Gastrocnemius medialis (tissue), 4 donors: ENCODE data around the gene WDFY3.

Experiments used
- POLR2A ChIP-seq, 2 donors: fragments of 450-650 bp; IDR thresholded peaks; one replicate each; pipeline ENCODE4 v1.6.1; 2017; ENCODE audit warnings: antibody characterized with exemption in 2 of 2, mild to moderate bottlenecking in 2 of 2, moderate library complexity in 2 of 2
- TF ChIP-seq, protein P1 (sequence below), 5 experiments: fragments of 450-650 bp in 3 of 5; fragments of 200-600 bp in 2 of 5; sonication (generic) in 2 of 5; IDR thresholded peaks in 4 of 5; conservative IDR thresholded peaks in 1 of 5; 1 replicate in 4 of 5; 2 replicates in 1 of 5; pipeline ENCODE4 v1.5.1; 2016 to 2019; ENCODE audit warnings: antibody characterized with exemption in 5 of 5, mild to moderate bottlenecking in 3 of 5, moderate library complexity in 3 of 5

DNA sequence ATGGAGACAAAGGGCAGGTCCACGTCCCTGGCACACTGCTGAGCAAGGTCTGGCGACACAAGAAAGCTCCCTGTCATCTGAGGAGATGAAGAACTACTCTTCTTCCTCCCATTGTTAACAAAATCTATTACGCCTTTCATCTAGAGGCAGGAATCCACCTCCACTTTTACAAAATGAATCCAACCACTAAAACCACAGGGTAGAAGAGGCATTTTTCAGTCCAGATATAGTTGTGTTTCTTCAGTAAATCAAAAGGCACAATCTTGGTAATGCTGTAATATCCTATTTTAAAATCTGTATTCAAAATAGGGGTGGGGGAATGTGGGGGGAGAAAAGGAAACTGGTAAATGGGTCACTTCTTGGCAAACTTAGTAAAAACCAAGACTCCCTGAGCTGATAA lies 282.1 kb downstream of the WDFY3 start:
- TF ChIP-seq, protein P1, sequence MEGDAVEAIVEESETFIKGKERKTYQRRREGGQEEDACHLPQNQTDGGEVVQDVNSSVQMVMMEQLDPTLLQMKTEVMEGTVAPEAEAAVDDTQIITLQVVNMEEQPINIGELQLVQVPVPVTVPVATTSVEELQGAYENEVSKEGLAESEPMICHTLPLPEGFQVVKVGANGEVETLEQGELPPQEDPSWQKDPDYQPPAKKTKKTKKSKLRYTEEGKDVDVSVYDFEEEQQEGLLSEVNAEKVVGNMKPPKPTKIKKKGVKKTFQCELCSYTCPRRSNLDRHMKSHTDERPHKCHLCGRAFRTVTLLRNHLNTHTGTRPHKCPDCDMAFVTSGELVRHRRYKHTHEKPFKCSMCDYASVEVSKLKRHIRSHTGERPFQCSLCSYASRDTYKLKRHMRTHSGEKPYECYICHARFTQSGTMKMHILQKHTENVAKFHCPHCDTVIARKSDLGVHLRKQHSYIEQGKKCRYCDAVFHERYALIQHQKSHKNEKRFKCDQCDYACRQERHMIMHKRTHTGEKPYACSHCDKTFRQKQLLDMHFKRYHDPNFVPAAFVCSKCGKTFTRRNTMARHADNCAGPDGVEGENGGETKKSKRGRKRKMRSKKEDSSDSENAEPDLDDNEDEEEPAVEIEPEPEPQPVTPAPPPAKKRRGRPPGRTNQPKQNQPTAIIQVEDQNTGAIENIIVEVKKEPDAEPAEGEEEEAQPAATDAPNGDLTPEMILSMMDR (IDR thresholded peaks at IDR 0.05 in 4 of 5, conservative IDR thresholded peaks at IDR 0.05 in 1 of 5), result no peak
- no peak for TF ChIP-seq POLR2A (IDR thresholded peaks at IDR 0.05)
